Spleen (tissue), 7 donors: ENCODE results near the gene PIK3CG.

Experiments
- POLR2A ChIP-seq, 3 donors: fragments of 450-650 bp; IDR thresholded peaks; one replicate each; pipeline ENCODE4 v1.5.1; 2017; ENCODE audit warnings: antibody characterized with exemption in 3 of 3, mild to moderate bottlenecking in 1 of 3
- POLR2AphosphoS5 ChIP-seq, 3 donors: sonication (generic); formaldehyde crosslinking; IDR thresholded peaks; one replicate each; pipeline ENCODE4 v1.5.1; 2017; ENCODE audit warnings: antibody characterized with exemption in 3 of 3
- TF ChIP-seq, protein P1 (sequence below), 11 experiments: fragments of 200-600 bp in 7 of 11; fragments of 450-650 bp in 4 of 11; sonication (generic) in 4 of 11; IDR thresholded peaks in 8 of 11; conservative IDR thresholded peaks in 3 of 11; 1 replicate in 7 of 11; 2 replicates in 4 of 11; pipeline versions ENCODE4 v1.4.0 to v1.8.0; 2016 to 2021; ENCODE audit warnings: antibody characterized with exemption in 11 of 11, inconsistent platforms in 4 of 11, mild to moderate bottlenecking in 1 of 11
- donor health status: DM: no; HTN: no; CAD: no; lungs with moderate emphysema.
- donor health status: DM: no; HTN: no; CAD: no.
- donor health status: DM: no; HTN: no; CAD: no.

DNA sequence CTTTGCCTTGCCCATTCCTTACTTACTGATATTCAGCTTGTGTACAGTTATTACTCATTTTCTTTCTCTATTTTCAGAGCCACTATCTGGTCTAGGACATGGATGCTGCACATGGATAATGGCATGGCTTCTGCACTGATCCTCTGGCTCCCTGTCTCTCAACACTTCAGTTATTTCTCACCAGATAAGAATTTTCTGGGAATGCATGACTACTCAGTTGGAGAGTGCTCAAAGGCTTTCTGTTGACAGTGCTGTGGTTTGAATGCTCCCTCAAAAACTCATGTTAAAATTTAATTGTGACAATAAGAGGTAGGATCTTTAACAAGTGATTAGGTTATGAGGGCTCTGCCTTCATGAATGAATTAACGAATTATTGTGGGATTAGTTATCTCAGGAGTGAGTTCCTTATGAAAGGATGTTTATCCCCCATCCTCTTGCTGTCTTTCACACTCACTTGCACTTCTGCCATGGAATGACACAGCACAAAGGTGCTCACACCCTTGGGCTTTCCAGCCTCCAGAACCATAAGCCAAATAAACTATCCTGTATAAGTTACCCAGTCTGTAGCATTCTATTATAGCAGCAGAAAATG is 16.1 kb upstream of the PIK3CG start:
- TF ChIP-seq POLR2A (IDR thresholded peaks at IDR 0.05) = no peak
- TF ChIP-seq, protein P1, sequence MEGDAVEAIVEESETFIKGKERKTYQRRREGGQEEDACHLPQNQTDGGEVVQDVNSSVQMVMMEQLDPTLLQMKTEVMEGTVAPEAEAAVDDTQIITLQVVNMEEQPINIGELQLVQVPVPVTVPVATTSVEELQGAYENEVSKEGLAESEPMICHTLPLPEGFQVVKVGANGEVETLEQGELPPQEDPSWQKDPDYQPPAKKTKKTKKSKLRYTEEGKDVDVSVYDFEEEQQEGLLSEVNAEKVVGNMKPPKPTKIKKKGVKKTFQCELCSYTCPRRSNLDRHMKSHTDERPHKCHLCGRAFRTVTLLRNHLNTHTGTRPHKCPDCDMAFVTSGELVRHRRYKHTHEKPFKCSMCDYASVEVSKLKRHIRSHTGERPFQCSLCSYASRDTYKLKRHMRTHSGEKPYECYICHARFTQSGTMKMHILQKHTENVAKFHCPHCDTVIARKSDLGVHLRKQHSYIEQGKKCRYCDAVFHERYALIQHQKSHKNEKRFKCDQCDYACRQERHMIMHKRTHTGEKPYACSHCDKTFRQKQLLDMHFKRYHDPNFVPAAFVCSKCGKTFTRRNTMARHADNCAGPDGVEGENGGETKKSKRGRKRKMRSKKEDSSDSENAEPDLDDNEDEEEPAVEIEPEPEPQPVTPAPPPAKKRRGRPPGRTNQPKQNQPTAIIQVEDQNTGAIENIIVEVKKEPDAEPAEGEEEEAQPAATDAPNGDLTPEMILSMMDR (IDR thresholded peaks at IDR 0.05 in 8 of 11, conservative IDR thresholded peaks at IDR 0.05 in 3 of 11) = no peak
- no peak for TF ChIP-seq POLR2AphosphoS5 (IDR thresholded peaks at IDR 0.05)
